HepG2 (cell line): Measurements from ENCODE around the gene ZNF483. TPM values are rescaled to one million over a fixed set of nuclear protein-coding genes. Genes with fewer than 3 reads are reported as not detected.

Experiments
- ATAC-seq: fragments of 200-7000 bp; cut with Tn5 transposase; 3 replicates; pipeline ENCODE4 v1.9.1; 2020; ENCODE audit warnings: mild to moderate bottlenecking, moderate library complexity
- BruUV-seq: library from RNA; stranded (reverse); fragments of 400-500 nt; replicated peaks from 2 replicates; lab custom pipeline; 2021; lab: Mats Ljungman, UMichigan
- CTCF ChIA-PET: fragments of 300-600 bp; formaldehyde crosslinking; extraction: SDS; loops from one replicate; lab custom pipeline; 2021; ENCODE audit warnings: low total read pairs, inconsistent platforms, low intra/inter-chr PET ratio; lab: Yijun Ruan, JAX
- POLR2A ChIA-PET: fragments of 350-600 bp; sonication (Branson Sonifier 250); formaldehyde crosslinking; loops from one replicate; lab custom pipeline; 2020; ENCODE audit warnings: antibody characterized with exemption, inconsistent platforms; lab: Yijun Ruan, JAX
- DNase-seq: peaks from one replicate; pipeline ENCODE4 v3.0.0-alpha.2; 2015; ENCODE audit warnings: low spot score
- FAIRE-seq: peaks from 3 replicates; lab custom pipeline; 2011; peaks lifted over from hg19 to GRCh38; lab: Jason Lieb, UNC
- H2AFZ ChIP-seq: one replicate; pipeline ENCODE4 v1.6.1; 2011; ENCODE audit warnings: low read length, inconsistent platforms
- H3K27ac ChIP-seq: fragments of 300-600 bp; 3 replicates; pipeline ENCODE4 v1.8.0; 2011; ENCODE audit warnings: mixed run types, mild to moderate bottlenecking, mixed read lengths, low read length, inconsistent platforms; ENCODE audit not compliant: insufficient read depth; ENCODE audit errors: extremely low read length
- H3K27me3 ChIP-seq, 2 experiments: fragments of 200-600 bp in 1 of 2; 2 replicates in 1 of 2; 3 replicates in 1 of 2; pipeline versions ENCODE4 v1.6.0 to v1.8.0; 2011; ENCODE audit warnings: low read length in 2 of 2, mild to moderate bottlenecking in 2 of 2, moderate library complexity in 2 of 2, inconsistent platforms in 1 of 2; ENCODE audit not compliant: insufficient read depth in 2 of 2, control insufficient read depth in 1 of 2
- H3K36me3 ChIP-seq, 2 experiments: fragments of 200-600 bp in 1 of 2; replicated peaks in 1 of 2; 2 replicates in 1 of 2; 3 replicates in 1 of 2; pipeline versions ENCODE4 v1.5.1 to v1.8.0; 2011; ENCODE audit warnings: low read length in 2 of 2, inconsistent platforms in 1 of 2; ENCODE audit not compliant: insufficient read depth in 2 of 2, control insufficient read depth in 1 of 2
- H3K4me1 ChIP-seq: 2 replicates; pipeline ENCODE4 v1.5.1; 2012; ENCODE audit warnings: low read length, inconsistent platforms; ENCODE audit not compliant: insufficient read depth
- H3K4me2 ChIP-seq: 2 replicates; pipeline ENCODE4 v1.6.0; 2011; ENCODE audit warnings: low read depth, low read length, inconsistent platforms
- H3K4me3 ChIP-seq, 3 experiments: fragments of 200-600 bp in 1 of 3; sonication (generic), shearing (Covaris generic) in 1 of 3; replicated peaks in 1 of 3; 2 replicates each; pipeline ENCODE4 v1.5.1; 2011 to 2016; ENCODE audit warnings: low read length in 3 of 3, inconsistent platforms in 2 of 3, low read depth in 2 of 3, mild to moderate bottlenecking in 2 of 3, control low read depth in 1 of 3, mixed read lengths in 1 of 3; ENCODE audit not compliant: insufficient read depth in 1 of 3
- H3K79me2 ChIP-seq: one replicate; pipeline ENCODE4 v1.6.1; 2011; ENCODE audit warnings: low read length, inconsistent platforms; ENCODE audit not compliant: insufficient read depth
- H3K9ac ChIP-seq: 2 replicates; pipeline ENCODE4 v1.6.0; 2011; ENCODE audit warnings: mild to moderate bottlenecking, low read depth, low read length, inconsistent platforms; ENCODE audit not compliant: insufficient read depth
- H3K9me3 ChIP-seq: 2 replicates; pipeline ENCODE4 v1.5.1; 2012; ENCODE audit warnings: mild to moderate bottlenecking, low read length
- H4K20me1 ChIP-seq: 2 replicates; pipeline ENCODE4 v1.6.0; 2011; ENCODE audit warnings: inconsistent platforms, mild to moderate bottlenecking, low read length, moderate library complexity; ENCODE audit not compliant: insufficient read depth
- CBX2 ChIP-seq, 2 experiments: fragments of 200-600 bp in 1 of 2; sonication (generic); formaldehyde crosslinking in 1 of 2; IDR thresholded peaks; 2 replicates each; pipeline versions ENCODE4 v1.7.0 to v1.8.1; 2018 to 2022; ENCODE audit warnings: low read depth in 2 of 2, low read length in 1 of 2, mild to moderate bottlenecking in 1 of 2, missing genetic modification reagents in 1 of 2
- CHD4 ChIP-seq: fragments of 200-600 bp; sonication (generic); IDR thresholded peaks from 2 replicates; pipeline ENCODE4 v1.7.0; 2017; ENCODE audit warnings: mild to moderate bottlenecking, low read length, borderline replicate concordance
- CREB3 ChIP-seq: sonication (generic); formaldehyde crosslinking; IDR thresholded peaks from 2 replicates; pipeline ENCODE4 v1.5.0; 2020; ENCODE audit warnings: missing genetic modification reagents
- DR1 ChIP-seq: sonication (generic); formaldehyde crosslinking; IDR thresholded peaks from 2 replicates; pipeline ENCODE4 v1.8.0; 2021; ENCODE audit warnings: mild to moderate bottlenecking, missing genetic modification reagents, inconsistent platforms
- ELF4 ChIP-seq: sonication (generic); formaldehyde crosslinking; IDR thresholded peaks from 2 replicates; pipeline ENCODE4 v1.5.0; 2020; ENCODE audit warnings: missing genetic modification reagents, mild to moderate bottlenecking, moderate library complexity, borderline replicate concordance
- FLYWCH1 ChIP-seq: sonication (generic); formaldehyde crosslinking; IDR thresholded peaks from 2 replicates; pipeline ENCODE4 v1.8.1; 2023; ENCODE audit warnings: mild to moderate bottlenecking, missing genetic modification reagents
- GATA4 ChIP-seq: sonication (generic); IDR thresholded peaks from 2 replicates; pipeline ENCODE4 v1.6.1; 2016; ENCODE audit warnings: antibody characterized with exemption, low read depth, borderline replicate concordance
- GLI4 ChIP-seq: sonication (generic); formaldehyde crosslinking; IDR thresholded peaks from 2 replicates; pipeline ENCODE4 v1.5.1; 2020; ENCODE audit warnings: missing genetic modification reagents, mild to moderate bottlenecking, moderate library complexity, borderline replicate concordance
- JUN ChIP-seq: sonication (generic); formaldehyde crosslinking; IDR thresholded peaks from 2 replicates; pipeline ENCODE4 v1.4.0; 2020; ENCODE audit warnings: mild to moderate bottlenecking, missing genetic modification reagents
- MED1 ChIP-seq: sonication (generic); formaldehyde crosslinking; IDR thresholded peaks from 2 replicates; pipeline ENCODE4 v1.4.0; 2020; ENCODE audit warnings: missing genetic modification reagents
- NAIF1 ChIP-seq: sonication (generic); formaldehyde crosslinking; IDR thresholded peaks from 2 replicates; pipeline ENCODE4 v1.5.0; 2020; ENCODE audit warnings: mild to moderate bottlenecking, missing genetic modification reagents, borderline replicate concordance
- NFKB2 ChIP-seq: sonication (generic); formaldehyde crosslinking; IDR thresholded peaks from 2 replicates; pipeline ENCODE4 v1.4.0; 2020; ENCODE audit warnings: missing genetic modification reagents, borderline replicate concordance
- NR2F6 ChIP-seq, 2 experiments: IDR thresholded peaks; 2 replicates each; pipeline ENCODE4 v1.6.1; 2016; ENCODE audit warnings: antibody characterized with exemption in 1 of 2, mild to moderate bottlenecking in 1 of 2
- POLR2A ChIP-seq, 2 experiments: IDR thresholded peaks; 2 replicates each; pipeline ENCODE4 v1.6.1; 2011; ENCODE audit warnings: low read depth in 2 of 2, low read length in 2 of 2, mild to moderate bottlenecking in 1 of 2, moderate library complexity in 1 of 2; ENCODE audit not compliant: insufficient read depth in 1 of 2
- SKI ChIP-seq: fragments of 450-650 bp; IDR thresholded peaks from one replicate; pipeline ENCODE4 v1.6.1; 2018; ENCODE audit warnings: mild to moderate bottlenecking; ENCODE audit not compliant: partially characterized antibody
- SSRP1 ChIP-seq: IDR thresholded peaks from 2 replicates; pipeline ENCODE4 v1.6.1; 2016; ENCODE audit warnings: control low read depth
- YEATS4 ChIP-seq: sonication (generic); formaldehyde crosslinking; IDR thresholded peaks from 2 replicates; pipeline ENCODE4 v1.4.0; 2020; ENCODE audit warnings: missing genetic modification reagents, borderline replicate concordance
- ZBTB3 ChIP-seq: sonication (generic); formaldehyde crosslinking; IDR thresholded peaks from 2 replicates; pipeline ENCODE4 v1.4.0; 2020; ENCODE audit warnings: low read depth, mild to moderate bottlenecking, moderate library complexity, missing genetic modification reagents, borderline replicate concordance
- ZNF558 ChIP-seq: sonication (generic); formaldehyde crosslinking; IDR thresholded peaks from 2 replicates; pipeline ENCODE4 v1.9.0; 2022; ENCODE audit warnings: mild to moderate bottlenecking, missing genetic modification reagents, borderline replicate concordance
- ZNF772 ChIP-seq: sonication (generic); formaldehyde crosslinking; IDR thresholded peaks from 2 replicates; pipeline ENCODE4 v1.5.0; 2020; ENCODE audit warnings: mild to moderate bottlenecking, missing genetic modification reagents
- WGBS: methylation state at CpG from one replicate; pipeline ENCODE4 v1.1.6; 2017; ENCODE audit warnings: low lambda C conversion rate; 5-methylcytosine and 5-hydroxymethylcytosine counted together
- in situ Hi-C: cut with HindIII; loops from 2 replicates; pipeline ENCODE4 v1.10.0; 2017; ENCODE audit warnings: low pct_unique_long_range_greater_than_20kb; ENCODE audit not compliant: extremely low pct_ligation_motif_present
- intact Hi-C: fragments of 100-400 bp; cut with micrococcal nuclease; formaldehyde crosslinking; loops from one replicate; pipeline ENCODE4 v1.10.0; 2022; ENCODE audit not compliant: unreplicated experiment
- polyA plus RNA-seq, 8 experiments: library from polyadenylated mRNA; depleted of rRNA in 3 of 8; stranded (reverse) in 7 of 8; unstranded in 1 of 8; fragments of >200 nt; fragmentation: Illumina TruSeq in 4 of 8; extraction: Trizol in 4 of 8; gene quantifications; 2 replicates each; pipeline versions ENCODE4 v1.2.1 to v1.2.3, GENCODE V29; 2011 to 2016; ENCODE audit warnings: low read depth in 4 of 8, missing spikeins in 1 of 8, mixed read lengths in 1 of 8; ENCODE audit not compliant: insufficient read depth in 1 of 8
- total RNA-seq, 5 experiments: library from RNA; depleted of rRNA; stranded (reverse); fragments of >200 nt; fragmentation: Illumina TruSeq; extraction: Trizol; gene quantifications; 2 replicates each; pipeline ENCODE4 v1.2.3, GENCODE V29; 2016; ENCODE audit warnings: low read depth in 1 of 5
- TF ChIP-seq, protein P1 (sequence below): sonication (generic); formaldehyde crosslinking; IDR thresholded peaks from 2 replicates; pipeline ENCODE4 v1.4.0; 2020; ENCODE audit warnings: low read depth, mild to moderate bottlenecking, missing genetic modification reagents
- TF ChIP-seq, protein P2 (sequence below): sonication (generic); formaldehyde crosslinking; IDR thresholded peaks from 2 replicates; pipeline ENCODE4 v1.4.0; 2020; ENCODE audit warnings: mild to moderate bottlenecking, missing genetic modification reagents
- TF ChIP-seq, protein P3 (sequence below): sonication (generic); formaldehyde crosslinking; conservative IDR thresholded peaks from 2 replicates; pipeline ENCODE4 v1.8.1; 2023; ENCODE audit warnings: missing genetic modification reagents

Gene ZNF483
- total and polyA plus RNA-seq, 2 of the 13 experiments (the other 11 are each of a cell fraction or from before 2014, with no cell fraction given) = 2.0 to 9.5 TPM

GRCh38 chr9:111483439-111483857, 41.5 kb upstream of the ZNF483 start:
- Histone ChIP-seq H3K27ac (peak overlapping the region; percentile 94), H3K9ac (peak overlapping the region; percentile 87), H3K36me3 (0 out of 5 replicates have a peak, but pooled peaks cover 0 to 2% of the 10 kb centered on the region in 2 experiments), H3K4me2 (peak overlapping the region; percentile 79; the same call in 1 of the 2 replicates), H3K9me3 (no peaks in the 10 kb centered on the region), H3K4me3 (peak overlapping the region; percentile 83 to 95 (median 84); a peak in 5 of 6 replicates), H4K20me1 (peaks cover 11% of the 10 kb centered on the region; the same call in 1 of the 2 replicates), H3K4me1 (peaks cover 20% of the 10 kb centered on the region), H3K79me2 (peaks cover 43% of the 10 kb centered on the region), H2AFZ (no peak overlapping the region), H3K27me3 (no peaks in the 10 kb centered on the region)
- FAIRE-seq (no peak), ATAC-seq (no peak), DNase-seq (peak; percentile 6)
- intact Hi-C loops (loop anchor here (5.0 kb wide), 1 partner anchor 46 kb away; no protein-coding TSS in a partner anchor), in situ Hi-C loops (no loop called here)
- ChIA-PET CTCF (no interaction called here), POLR2A (interaction anchor here (0.7 to 1.7 kb wide), 4 partner anchors 9 to 147 kb away, joined by 3 to 5 read pairs (median 4); partner anchors contain the start of genes DNAJC25 and ZNF483)
- WGBS = no CpG with 5 or more reads among the region's 78 CpGs
- BruUV-seq = no TSS peak
- TF ChIP-seq ZNF772 (CRISPR knock-in tag) (no peak), CHD4 (no peak), NAIF1 (CRISPR knock-in tag) (no peak), GATA4 (no peak), SKI (peak; percentile 9), POLR2A (IDR thresholded peaks at IDR 0.05; ENCODE audit: insufficient read depth in 1 of 2, low read depth in 2 of 2, low read length in 2 of 2) (peak in 1 of 2 experiments; percentile 14; a peak in 1 of 4 replicates), CBX2 (IDR thresholded peaks at IDR 0.05; ENCODE audit: low read depth, low read length) (no peak), CBX2 (CRISPR knock-in tag; IDR thresholded peaks at IDR 0.05; ENCODE audit: low read depth) (no peak), CREB3 (CRISPR knock-in tag) (no peak), NR2F6 (IDR thresholded peaks at IDR 0.05) (no peak), NR2F6 (CRISPR knock-in tag; IDR thresholded peaks at IDR 0.05) (no peak), MED1 (CRISPR knock-in tag) (no peak), ELF4 (CRISPR knock-in tag) (no peak), ZNF558 (CRISPR knock-in tag) (0 out of 2 replicates have a peak, but pooled peaks have one; percentile 10), DR1 (no peak), GLI4 (CRISPR knock-in tag) (no peak), SSRP1 (no peak), ZBTB3 (no peak), FLYWCH1 (no peak), JUN (CRISPR knock-in tag) (no peak), YEATS4 (CRISPR knock-in tag) (peak; percentile 4; the same call in 1 of the 2 replicates), NFKB2 (CRISPR knock-in tag) (no peak)
- TF ChIP-seq, protein P1, sequence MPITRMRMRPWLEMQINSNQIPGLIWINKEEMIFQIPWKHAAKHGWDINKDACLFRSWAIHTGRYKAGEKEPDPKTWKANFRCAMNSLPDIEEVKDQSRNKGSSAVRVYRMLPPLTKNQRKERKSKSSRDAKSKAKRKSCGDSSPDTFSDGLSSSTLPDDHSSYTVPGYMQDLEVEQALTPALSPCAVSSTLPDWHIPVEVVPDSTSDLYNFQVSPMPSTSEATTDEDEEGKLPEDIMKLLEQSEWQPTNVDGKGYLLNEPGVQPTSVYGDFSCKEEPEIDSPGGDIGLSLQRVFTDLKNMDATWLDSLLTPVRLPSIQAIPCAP (CRISPR knock-in tag) = no peak
- TF ChIP-seq, protein P2, sequence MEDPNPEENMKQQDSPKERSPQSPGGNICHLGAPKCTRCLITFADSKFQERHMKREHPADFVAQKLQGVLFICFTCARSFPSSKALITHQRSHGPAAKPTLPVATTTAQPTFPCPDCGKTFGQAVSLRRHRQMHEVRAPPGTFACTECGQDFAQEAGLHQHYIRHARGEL = no peak
- TF ChIP-seq, protein P3, sequence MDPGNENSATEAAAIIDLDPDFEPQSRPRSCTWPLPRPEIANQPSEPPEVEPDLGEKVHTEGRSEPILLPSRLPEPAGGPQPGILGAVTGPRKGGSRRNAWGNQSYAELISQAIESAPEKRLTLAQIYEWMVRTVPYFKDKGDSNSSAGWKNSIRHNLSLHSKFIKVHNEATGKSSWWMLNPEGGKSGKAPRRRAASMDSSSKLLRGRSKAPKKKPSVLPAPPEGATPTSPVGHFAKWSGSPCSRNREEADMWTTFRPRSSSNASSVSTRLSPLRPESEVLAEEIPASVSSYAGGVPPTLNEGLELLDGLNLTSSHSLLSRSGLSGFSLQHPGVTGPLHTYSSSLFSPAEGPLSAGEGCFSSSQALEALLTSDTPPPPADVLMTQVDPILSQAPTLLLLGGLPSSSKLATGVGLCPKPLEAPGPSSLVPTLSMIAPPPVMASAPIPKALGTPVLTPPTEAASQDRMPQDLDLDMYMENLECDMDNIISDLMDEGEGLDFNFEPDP (CRISPR knock-in tag) = no peak
